Measurements from ENCODE around the gene FKBP6.

GRCh38 chr7:73387908-73388414 is 60.0 kb downstream of the FKBP6 start:
- TF ChIP-seq SIN3A (IDR thresholded peaks at IDR 0.05; ENCODE audit: borderline replicate concordance, insufficient read depth, low read length) (no peak), POLR2AphosphoS5 (IDR thresholded peaks at IDR 0.05; ENCODE audit: low read depth, low read length) (no peak), REST (IDR thresholded peaks at IDR 0.05; ENCODE audit: insufficient read depth in 1 of 2, low read depth in 2 of 2, low read length in 2 of 2) (no peak), TAF1 (IDR thresholded peaks at IDR 0.05; ENCODE audit: borderline replicate concordance, insufficient read depth, low read length) (no peak)
